SK-N-SH (cell line): ENCODE measurements around the gene HSPA1A. TPM values are rescaled to one million over a fixed set of nuclear protein-coding genes. Genes with fewer than 3 reads are reported as not detected.
A peak's percentile ranks its signal among the peaks of the same experiment; 100 is the strongest.
"Not testable (repeated sequence)": the region's sequence is repeated elsewhere in the genome, so short reads cannot be mapped to it uniquely, and the experiment has no call there.

Source experiments
- CTCF ChIA-PET: fragments of 300-600, 350-600 bp; formaldehyde crosslinking; extraction: SDS; loops from one replicate; lab custom pipeline; 2021; lab: Yijun Ruan, JAX
- POLR2A ChIA-PET: fragments of 350-600 bp; sonication (Branson Sonifier 250); formaldehyde crosslinking; extraction: SDS; loops from one replicate; lab custom pipeline; 2020; ENCODE audit warnings: antibody characterized with exemption, inconsistent platforms; lab: Yijun Ruan, JAX
- DNase-seq: peaks from one replicate; pipeline ENCODE4 v3.0.0; 2012
- H2AFZ ChIP-seq: fragments of 200-600 bp; sonication (generic); 2 replicates; pipeline ENCODE4 v1.8.1; 2016; ENCODE audit warnings: antibody characterized with exemption, mild to moderate bottlenecking, low read depth
- H3F3A ChIP-seq: fragments of 200-600 bp; sonication (generic); replicated peaks from 2 replicates; pipeline ENCODE3; 2016; ENCODE audit warnings: antibody characterized with exemption, mild to moderate bottlenecking; ENCODE audit not compliant: insufficient read depth
- H3K27ac ChIP-seq, 2 experiments: fragments of 200-500 bp in 1 of 2; fragments of 200-600 bp in 1 of 2; sonication (Bioruptor generic) in 1 of 2; sonication (generic), shearing (Covaris generic) in 1 of 2; 2 replicates each; pipeline versions ENCODE4 v1.5.1 to v1.6.1; 2014 to 2016; ENCODE audit warnings: low read depth in 2 of 2, inconsistent platforms in 1 of 2, low read length in 1 of 2, mild to moderate bottlenecking in 1 of 2, mixed read lengths in 1 of 2
- H3K27me3 ChIP-seq: fragments of 200-600 bp; sonication (generic), shearing (Covaris generic); 2 replicates; pipeline ENCODE4 v1.6.1; 2016; ENCODE audit warnings: mixed run types; ENCODE audit not compliant: insufficient read depth
- H3K36me3 ChIP-seq, 2 experiments: fragments of 200-500 bp in 1 of 2; fragments of 200-600 bp in 1 of 2; sonication (Bioruptor generic) in 1 of 2; sonication (generic) in 1 of 2; replicated peaks in 1 of 2; 2 replicates each; pipeline versions ENCODE3 to v1.5.1; 2014 to 2016; ENCODE audit warnings: low read length in 1 of 2, mild to moderate bottlenecking in 1 of 2; ENCODE audit not compliant: insufficient read depth in 2 of 2, control insufficient read depth in 1 of 2
- H3K4me1 ChIP-seq, 2 experiments: fragments of 200-500 bp in 1 of 2; fragments of 200-600 bp in 1 of 2; sonication (Bioruptor generic) in 1 of 2; sonication (generic), shearing (Covaris generic) in 1 of 2; 2 replicates each; pipeline versions ENCODE4 v1.5.1 to v1.6.1; 2014 to 2016; ENCODE audit warnings: low read depth in 1 of 2, low read length in 1 of 2, mixed run types in 1 of 2; ENCODE audit not compliant: insufficient read depth in 2 of 2, control insufficient read depth in 1 of 2
- H3K4me2 ChIP-seq: fragments of 200-600 bp; sonication (generic), shearing (Covaris generic); 2 replicates; pipeline ENCODE4 v1.6.1; 2017; ENCODE audit warnings: mixed run types
- H3K4me3 ChIP-seq, 2 experiments: fragments of 200-500 bp in 1 of 2; fragments of 200-600 bp in 1 of 2; sonication (Bioruptor generic) in 1 of 2; sonication (generic), shearing (Covaris generic) in 1 of 2; 2 replicates each; pipeline versions ENCODE4 v1.5.1 to v1.8.1; 2014 to 2016; ENCODE audit warnings: low read depth in 2 of 2, inconsistent platforms in 1 of 2, low read length in 1 of 2, mild to moderate bottlenecking in 1 of 2, mixed read lengths in 1 of 2, moderate library complexity in 1 of 2
- H3K79me2 ChIP-seq: fragments of 200-600 bp; sonication (generic); 2 replicates; pipeline ENCODE4 v1.8.1; 2017; ENCODE audit warnings: mild to moderate bottlenecking; ENCODE audit not compliant: insufficient read depth
- H3K9ac ChIP-seq: fragments of 200-600 bp; sonication (generic); 2 replicates; pipeline ENCODE4 v1.6.1; 2017; ENCODE audit warnings: mixed run types
- H3K9me2 ChIP-seq: fragments of 200-600 bp; sonication (generic); 2 replicates; pipeline ENCODE4 v1.6.1; 2017; ENCODE audit warnings: mixed run types
- H3K9me3 ChIP-seq: fragments of 200-600 bp; sonication (generic); 2 replicates; pipeline ENCODE4 v1.6.1; 2017; ENCODE audit warnings: mixed run types, mild to moderate bottlenecking, moderate library complexity
- H4K20me1 ChIP-seq: fragments of 200-600 bp; sonication (generic); 2 replicates; pipeline ENCODE4 v1.6.1; 2017; ENCODE audit warnings: mild to moderate bottlenecking, mixed run types; ENCODE audit not compliant: insufficient read depth
- CHD2 ChIP-seq: fragments of 150-350 bp; IDR thresholded peaks from 2 replicates; pipeline ENCODE4 v1.6.1; 2018; ENCODE audit warnings: low read length; ENCODE audit not compliant: partially characterized antibody
- EP300 ChIP-seq, 2 experiments: IDR thresholded peaks; 2 replicates each; pipeline versions ENCODE4 v1.4.0 to v1.6.1; 2012; ENCODE audit warnings: borderline replicate concordance in 1 of 2, low read depth in 1 of 2, low read length in 1 of 2
- FOXJ3 ChIP-seq: sonication (generic); formaldehyde crosslinking; IDR thresholded peaks from 2 replicates; pipeline ENCODE4 v1.5.1; 2020; ENCODE audit warnings: mild to moderate bottlenecking, missing genetic modification reagents
- MAX ChIP-seq: IDR thresholded peaks from 2 replicates; pipeline ENCODE4 v1.4.0; 2012; ENCODE audit warnings: low read depth
- MXI1 ChIP-seq: IDR thresholded peaks from 2 replicates; pipeline ENCODE4 v1.6.1; 2012; ENCODE audit warnings: mild to moderate bottlenecking, low read depth, low read length, improper control_type of control experiment
- POLR2AphosphoS5 ChIP-seq: IDR thresholded peaks from 2 replicates; pipeline ENCODE4 v1.6.1; 2012; ENCODE audit warnings: low read depth, low read length
- RCOR1 ChIP-seq: fragments of 150-350 bp; IDR thresholded peaks from 2 replicates; pipeline ENCODE4 v1.6.1; 2017; ENCODE audit warnings: antibody characterized with exemption, low read length
- REST ChIP-seq: IDR thresholded peaks from 2 replicates; pipeline ENCODE4 v1.6.1; 2012; ENCODE audit warnings: mild to moderate bottlenecking, low read depth, low read length, moderate library complexity
- SIN3A ChIP-seq: IDR thresholded peaks from 2 replicates; pipeline ENCODE4 v1.6.1; 2012; ENCODE audit warnings: low read depth, mild to moderate bottlenecking, low read length, moderate library complexity, borderline replicate concordance
- SMC3 ChIP-seq: IDR thresholded peaks from 2 replicates; pipeline ENCODE4 v1.6.1; 2012; ENCODE audit warnings: low read depth, low read length, improper control_type of control experiment
- YY1 ChIP-seq: IDR thresholded peaks from 2 replicates; pipeline ENCODE4 v1.4.0; 2012; ENCODE audit warnings: low read depth, mild to moderate bottlenecking
- ZBTB33 ChIP-seq: IDR thresholded peaks from 2 replicates; pipeline ENCODE4 v1.4.0; 2012; ENCODE audit warnings: low read depth, borderline replicate concordance
- WGBS: methylation state at CpG from one replicate; pipeline ENCODE4 v1.1.6; 2017; ENCODE audit warnings: low lambda C conversion rate; 5-methylcytosine and 5-hydroxymethylcytosine counted together
- polyA plus RNA-seq, 3 experiments: library from polyadenylated mRNA; depleted of rRNA; stranded (reverse); fragments of >200 nt; gene quantifications; 2 replicates each; pipeline ENCODE4 v1.2.3, GENCODE V29; 2012

The HSPA1A gene
- polyA plus RNA-seq, 1 of the 3 experiments (the other 2 are of a cell fraction) = 119 TPM

DNA sequence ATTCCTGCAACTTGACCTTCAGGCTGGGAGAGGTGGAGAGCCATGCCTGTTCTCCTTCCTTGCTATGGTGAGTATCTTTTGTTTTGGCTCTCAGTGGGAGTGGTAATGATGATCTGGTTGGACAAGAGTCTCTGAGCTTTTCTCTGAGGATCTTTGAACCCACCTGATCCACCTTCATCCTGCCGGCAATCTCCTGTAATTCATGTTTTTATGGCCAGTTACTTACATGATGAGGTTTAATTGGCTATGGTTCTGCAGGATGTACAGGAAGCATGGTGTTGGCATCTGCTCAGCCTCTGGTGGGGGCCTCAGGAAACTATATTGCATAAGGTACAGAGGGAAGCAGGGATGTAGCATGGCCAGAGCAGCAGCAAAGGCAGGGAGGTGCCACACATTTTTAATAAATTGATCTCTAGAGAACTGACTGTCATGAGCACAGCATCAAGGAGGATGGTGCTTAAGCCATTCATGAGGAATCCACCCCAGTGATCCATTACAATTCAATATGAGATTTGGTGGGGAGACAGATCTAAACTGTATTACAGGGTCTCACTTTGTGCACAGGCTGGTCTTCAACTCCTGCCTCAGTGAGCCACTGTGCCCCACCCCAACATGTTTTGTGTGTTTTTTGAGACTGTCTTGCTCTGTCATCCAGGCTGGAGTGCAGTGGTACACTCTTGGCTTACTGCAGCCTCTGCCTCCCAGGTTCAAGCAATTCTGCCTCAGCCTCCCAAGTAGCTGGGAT is 22.2 kb downstream of the HSPA1A start:
- Histone ChIP-seq H3K9me3 (no peaks in the 10 kb centered on the region), H3F3A (peaks cover 72% of the 10 kb centered on the region), H3K27me3 (no peaks in the 10 kb centered on the region), H3K4me1 (peaks cover 14 to 17% of the 10 kb centered on the region in 2 experiments; a peak in 1 of 4 replicates), H3K4me3 (peak overlapping the region; percentile 66 to 96), H3K79me2 (peaks cover 46% of the 10 kb centered on the region), H3K4me2 (peak overlapping the region; percentile 99), H3K9ac (peak overlapping the region; percentile 88), H3K27ac (peak overlapping the region in 1 of 2 experiments; percentile 90; a peak in 2 of 4 replicates), H2AFZ (no peak overlapping the region), H3K9me2 (no peaks in the 10 kb centered on the region), H4K20me1 (peaks cover 52% of the 10 kb centered on the region), H3K36me3 (peaks cover 23 to 52% of the 10 kb centered on the region in 2 experiments)
- ChIA-PET CTCF (interaction anchor here (0.5 to 1.4 kb wide), 7 partner anchors 26 to 157 kb away, joined by 3 to 7 read pairs (median 3); partner anchors contain the start of genes LY6G5C and VARS1), POLR2A (interaction anchor here (1.0 to 1.4 kb wide), 4 partner anchors 13 to 162 kb away, joined by 3 to 4 read pairs (median 3); partner anchors contain the start of genes LSM2 and NEU1)
- 10% methylated on average over 1 of the region's 1 CpG for WGBS
- TF ChIP-seq RCOR1 = no peak
- peak; percentile 2 for TF ChIP-seq POLR2AphosphoS5
- TF ChIP-seq SIN3A = 0 out of 2 replicates have a peak, but pooled peaks have one; percentile 1
- TF ChIP-seq FOXJ3 (CRISPR knock-in tag) = no peak
- no peak for DNase-seq

GRCh38 chr6:31838114-31838553 is 22.8 kb downstream of the HSPA1A start:
- Histone ChIP-seq H4K20me1 (peaks cover 52% of the 10 kb centered on the region), H3K4me3 (peak overlapping the region; percentile 66 to 96; a peak in 3 of 4 replicates), H3K4me1 (peaks cover 14 to 17% of the 10 kb centered on the region in 2 experiments; a peak in 1 of 4 replicates), H3K4me2 (peak overlapping the region; percentile 99), H3F3A (peaks cover 75% of the 10 kb centered on the region), H3K79me2 (peaks cover 46% of the 10 kb centered on the region), H3K27ac (peak overlapping the region in 1 of 2 experiments; percentile 90; a peak in 1 of 4 replicates), H3K9ac (peak overlapping the region; percentile 88; the same call in 1 of the 2 replicates), H3K36me3 (peaks cover 23 to 52% of the 10 kb centered on the region in 2 experiments)
- ChIA-PET CTCF (interaction anchor here (1.4 to 1.5 kb wide), 2 partner anchors 11 to 43 kb away, joined by 4 to 7 read pairs; partner anchors contain the start of gene VARS1), POLR2A (interaction anchor here (1.4 kb wide), 1 partner anchor 24 kb away, joined by 3 read pairs; the partner anchor contains the start of gene NEU1)
- not testable (repeated sequence) for H3K9me2 ChIP-seq, DNase-seq, H3K9me3 ChIP-seq, H2AFZ ChIP-seq, H3K27me3 ChIP-seq
- 80% methylated on average over 9 of the region's 9 CpGs for WGBS

DNA sequence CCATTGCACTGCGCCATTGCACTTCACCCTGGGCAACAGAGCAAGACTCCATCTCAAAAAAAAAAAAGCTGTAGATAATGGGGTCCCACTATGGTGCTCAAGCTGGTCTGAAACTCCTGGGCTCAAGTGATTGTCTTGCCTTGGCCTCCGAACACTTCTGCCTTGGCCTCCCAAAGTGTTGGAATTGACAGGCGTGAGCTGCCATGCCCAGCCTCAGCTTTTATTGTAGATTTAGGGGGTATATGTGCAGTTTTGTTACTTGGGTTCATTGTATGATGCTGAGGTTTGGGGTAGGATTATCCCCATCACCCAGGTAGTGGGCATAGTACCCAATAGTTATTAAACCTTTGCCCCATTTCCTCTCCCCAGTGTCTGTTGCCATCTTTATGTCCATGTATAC is 23.6 kb downstream of the HSPA1A start:
- POLR2A ChIA-PET = no interaction called here
- Histone ChIP-seq H3K4me1 (peaks cover 14 to 17% of the 10 kb centered on the region in 2 experiments; a peak in 1 of 4 replicates), H4K20me1 (peaks cover 52% of the 10 kb centered on the region), H3F3A (peaks cover 77% of the 10 kb centered on the region), H3K27me3 (no peaks in the 10 kb centered on the region), H3K9me2 (no peaks in the 10 kb centered on the region), H3K4me3 (no peak overlapping the region), H3K9me3 (no peaks in the 10 kb centered on the region), H3K79me2 (peaks cover 43% of the 10 kb centered on the region), H3K27ac (no peak overlapping the region), H3K9ac (no peak overlapping the region), H3K4me2 (peak overlapping the region; percentile 99), H3K36me3 (peaks cover 23 to 52% of the 10 kb centered on the region in 2 experiments), H2AFZ (no peak overlapping the region)
- DNase-seq = no peak
- CTCF ChIA-PET = interaction anchor here (0.9 to 1.5 kb wide), 4 partner anchors 9 to 69 kb away, joined by 3 to 6 read pairs (median 4); no protein-coding TSS in a partner anchor
- 82% methylated on average over 2 of the region's 3 CpGs for WGBS
- TF ChIP-seq ZBTB33 (no peak), SMC3 (no peak), MAX (no peak), SIN3A (no peak), CHD2 (no peak), REST (no peak), MXI1 (no peak), EP300 (IDR thresholded peaks at IDR 0.05; ENCODE audit: borderline replicate concordance in 1 of 2, low read depth in 1 of 2, low read length in 1 of 2) (no peak), YY1 (no peak), RCOR1 (no peak)
